ENCODE data around the gene SLC27A2. TPM values are rescaled to one million over a fixed set of nuclear protein-coding genes. Genes with fewer than 3 reads are reported as not detected.

SLC27A2 gene
- total and polyA plus RNA-seq, 2 donors (not counting 1 experiment from before 2014, with no cell fraction given) = 0.49 to 0.66 TPM

- no peak overlapping the region for H3K4me2 ChIP-seq (ENCODE audit: extremely low read depth, insufficient read depth, low read length)
- H3K9ac ChIP-seq (ENCODE audit: insufficient read depth, low read length) = no peak overlapping the region
- no peak overlapping the region for H2AFZ ChIP-seq (ENCODE audit: low read length)
- no peak overlapping the region for H3K27ac ChIP-seq (ENCODE audit: insufficient read depth, low read length)
- no peaks in the 10 kb centered on the region for H4K20me1 ChIP-seq (ENCODE audit: control insufficient read depth, extremely low read depth, insufficient read depth, low read length)
- H3K27me3 ChIP-seq (ENCODE audit: control insufficient read depth, insufficient read depth, low read length) = peaks cover 2% of the 10 kb centered on the region
- H3K9me3 ChIP-seq (ENCODE audit: control insufficient read depth, insufficient read depth, low read depth, low read length) = no peaks in the 10 kb centered on the region
- no peak for TF ChIP-seq CTCF (conservative IDR thresholded peaks at IDR 0.05 in 1 of 2, IDR thresholded peaks at IDR 0.05 in 1 of 2; ENCODE audit: low read depth in 1 of 2, low read length in 2 of 2)
- no peak for TF ChIP-seq EZH2 (IDR thresholded peaks at IDR 0.05; ENCODE audit: low read length, missing control alignments)
- no peak overlapping the region for H3K4me3 ChIP-seq (replicated peaks in 1 of 4; ENCODE audit: control extremely low read depth in 1 of 4, insufficient read depth in 1 of 4, low read depth in 3 of 4, low read length in 4 of 4)
- no peaks in the 10 kb centered on the region for H3K79me2 ChIP-seq (ENCODE audit: control insufficient read depth, insufficient read depth, low read length)
- no peaks in the 10 kb centered on the region for H3K4me1 ChIP-seq (ENCODE audit: control insufficient read depth, extremely low read depth, insufficient read depth, low read length)
- H3K36me3 ChIP-seq (ENCODE audit: control insufficient read depth, insufficient read depth, low read length) = no peaks in the 10 kb centered on the region
- no peak for DNase-seq (ENCODE audit: low read depth in 2 of 2)
Observed at GRCh38 chr15:50218291-50218690, 36.3 kb downstream of the SLC27A2 start.

GRCh38 chr15:50218691-50219090 lies 36.7 kb downstream of the SLC27A2 start:
- Histone ChIP-seq H4K20me1 (ENCODE audit: control insufficient read depth, extremely low read depth, insufficient read depth, low read length) (no peaks in the 10 kb centered on the region), H3K79me2 (ENCODE audit: control insufficient read depth, insufficient read depth, low read length) (no peaks in the 10 kb centered on the region), H3K9me3 (ENCODE audit: control insufficient read depth, insufficient read depth, low read depth, low read length) (no peaks in the 10 kb centered on the region), H3K4me1 (ENCODE audit: control insufficient read depth, extremely low read depth, insufficient read depth, low read length) (no peaks in the 10 kb centered on the region), H3K36me3 (ENCODE audit: control insufficient read depth, insufficient read depth, low read length) (no peaks in the 10 kb centered on the region), H3K4me3 (replicated peaks in 1 of 4; ENCODE audit: control extremely low read depth in 1 of 4, insufficient read depth in 1 of 4, low read depth in 3 of 4, low read length in 4 of 4) (no peak overlapping the region), H2AFZ (ENCODE audit: low read length) (no peak overlapping the region), H3K27me3 (ENCODE audit: control insufficient read depth, insufficient read depth, low read length) (peaks cover 2% of the 10 kb centered on the region), H3K9ac (ENCODE audit: insufficient read depth, low read length) (no peak overlapping the region), H3K27ac (ENCODE audit: insufficient read depth, low read length) (no peak overlapping the region), H3K4me2 (ENCODE audit: extremely low read depth, insufficient read depth, low read length) (no peak overlapping the region)
- no peak for DNase-seq (ENCODE audit: low read depth in 2 of 2)
- TF ChIP-seq CTCF (conservative IDR thresholded peaks at IDR 0.05 in 1 of 2, IDR thresholded peaks at IDR 0.05 in 1 of 2; ENCODE audit: low read depth in 1 of 2, low read length in 2 of 2) (no peak), EZH2 (IDR thresholded peaks at IDR 0.05; ENCODE audit: low read length, missing control alignments) (no peak)

- H3K36me3 ChIP-seq (ENCODE audit: control insufficient read depth, insufficient read depth, low read length) = no peaks in the 10 kb centered on the region
- no peak for DNase-seq (ENCODE audit: low read depth in 2 of 2)
- peaks cover 2% of the 10 kb centered on the region for H3K27me3 ChIP-seq (ENCODE audit: control insufficient read depth, insufficient read depth, low read length)
- no peaks in the 10 kb centered on the region for H3K79me2 ChIP-seq (ENCODE audit: control insufficient read depth, insufficient read depth, low read length)
- H3K4me2 ChIP-seq (ENCODE audit: extremely low read depth, insufficient read depth, low read length) = no peak overlapping the region
- H3K4me1 ChIP-seq (ENCODE audit: control insufficient read depth, extremely low read depth, insufficient read depth, low read length) = no peaks in the 10 kb centered on the region
- no peaks in the 10 kb centered on the region for H3K9me3 ChIP-seq (ENCODE audit: control insufficient read depth, insufficient read depth, low read depth, low read length)
- no peak overlapping the region for H2AFZ ChIP-seq (ENCODE audit: low read length)
- no peak for TF ChIP-seq CTCF (conservative IDR thresholded peaks at IDR 0.05 in 1 of 2, IDR thresholded peaks at IDR 0.05 in 1 of 2; ENCODE audit: low read depth in 1 of 2, low read length in 2 of 2)
- TF ChIP-seq EZH2 (IDR thresholded peaks at IDR 0.05; ENCODE audit: low read length, missing control alignments) = no peak
- no peak overlapping the region for H3K9ac ChIP-seq (ENCODE audit: insufficient read depth, low read length)
- H4K20me1 ChIP-seq (ENCODE audit: control insufficient read depth, extremely low read depth, insufficient read depth, low read length) = no peaks in the 10 kb centered on the region
- no peak overlapping the region for H3K27ac ChIP-seq (ENCODE audit: insufficient read depth, low read length)
- no peak overlapping the region for H3K4me3 ChIP-seq (replicated peaks in 1 of 4; ENCODE audit: control extremely low read depth in 1 of 4, insufficient read depth in 1 of 4, low read depth in 3 of 4, low read length in 4 of 4)
Observed at GRCh38 chr15:50219820-50220219, 37.8 kb downstream of the SLC27A2 start.
